GM12878 (cell line): Measurements from ENCODE around the gene MCM3. TPM values are rescaled to one million over a fixed set of nuclear protein-coding genes. Genes with fewer than 3 reads are reported as not detected.

ENCODE experiments used
- ATAC-seq: fragments of 200-7000 bp; cut with Tn5 transposase; 3 replicates; pipeline ENCODE4 v1.9.1; 2020; ENCODE audit warnings: mild to moderate bottlenecking, moderate library complexity
- BruUV-seq: library from RNA; stranded (reverse); fragments of 400-500 nt; replicated peaks from 2 replicates; lab custom pipeline; 2021; lab: Mats Ljungman, UMichigan
- CTCF ChIA-PET: fragments of 300-600 bp; sonication (Branson Sonifier 250); formaldehyde crosslinking; extraction: SDS; loops from one replicate; lab custom pipeline; 2021; ENCODE audit warnings: inconsistent platforms; lab: Yijun Ruan, JAX
- POLR2A ChIA-PET: fragments of 350-600 bp; formaldehyde crosslinking; extraction: SDS; loops from one replicate; lab custom pipeline; 2021; ENCODE audit warnings: inconsistent platforms; lab: Charles Lee
- RAD21 ChIA-PET: fragments of 300-600 bp; sonication (Branson Sonifier 250); formaldehyde crosslinking; loops from one replicate; lab custom pipeline; 2023; ENCODE audit warnings: antibody characterized with exemption; ENCODE audit not compliant: unreplicated experiment; lab: Charles Lee
- SMC1A ChIA-PET: fragments of 300-600 bp; sonication (Branson Sonifier 250); formaldehyde crosslinking; loops from one replicate; lab custom pipeline; 2023; ENCODE audit not compliant: unreplicated experiment, uncharacterized antibody; lab: Charles Lee
- DNase-seq: peaks from one replicate; pipeline ENCODE4 v3.0.0-alpha.2; 2011; ENCODE audit warnings: low read depth, low spot score
- FAIRE-seq: peaks from 3 replicates; lab custom pipeline; 2011; peaks lifted over from hg19 to GRCh38; lab: Jason Lieb, UNC
- H2AFZ ChIP-seq: 2 replicates; pipeline ENCODE4 v1.6.0; 2011; ENCODE audit warnings: low read depth, low read length, control low read depth; ENCODE audit not compliant: control insufficient read depth
- H3K27ac ChIP-seq: 2 replicates; pipeline ENCODE4 v1.5.1; 2011; ENCODE audit warnings: control low read depth; ENCODE audit not compliant: control insufficient read depth, insufficient read depth
- H3K27me3 ChIP-seq, 2 experiments: replicated peaks in 1 of 2; 2 replicates each; pipeline versions ENCODE4 v1.6.0 to v1.6.1; 2011; ENCODE audit warnings: low read length in 1 of 2; ENCODE audit not compliant: control insufficient read depth in 2 of 2, insufficient read depth in 2 of 2
- H3K36me3 ChIP-seq, 2 experiments: 2 replicates each; pipeline ENCODE4 v1.5.1; 2011; ENCODE audit warnings: low read length in 1 of 2; ENCODE audit not compliant: control insufficient read depth in 2 of 2, insufficient read depth in 2 of 2
- H3K4me1 ChIP-seq: 2 replicates; pipeline ENCODE4 v1.6.1; 2011; ENCODE audit warnings: mild to moderate bottlenecking, low read length, moderate library complexity, mixed read lengths; ENCODE audit not compliant: control insufficient read depth, insufficient read depth
- H3K4me2 ChIP-seq: 2 replicates; pipeline ENCODE4 v1.6.0; 2011; ENCODE audit warnings: control low read depth; ENCODE audit not compliant: control insufficient read depth, insufficient read depth
- H3K4me3 ChIP-seq: fragments of 200-600 bp; sonication (generic); 2 replicates; pipeline ENCODE4 v1.5.1; 2016
- H3K79me2 ChIP-seq: 2 replicates; pipeline ENCODE4 v1.6.0; 2011; ENCODE audit warnings: low read length; ENCODE audit not compliant: control insufficient read depth, insufficient read depth
- H3K9ac ChIP-seq: 2 replicates; pipeline ENCODE4 v1.8.0; 2011; ENCODE audit warnings: low read length, control low read depth, mixed read lengths; ENCODE audit not compliant: control insufficient read depth, insufficient read depth
- H3K9me3 ChIP-seq: replicated peaks from 3 replicates; pipeline ENCODE4 v1.5.1; 2011; ENCODE audit warnings: mild to moderate bottlenecking, low read length; ENCODE audit not compliant: control insufficient read depth, insufficient read depth
- H4K20me1 ChIP-seq: 2 replicates; pipeline ENCODE4 v1.6.0; 2011; ENCODE audit not compliant: control insufficient read depth, insufficient read depth
- CHD2 ChIP-seq: IDR thresholded peaks from 2 replicates; pipeline ENCODE4 v1.6.1; 2011; ENCODE audit warnings: low read depth, low read length, improper control_type of control experiment, borderline replicate concordance
- ESRRA ChIP-seq: IDR thresholded peaks from 2 replicates; pipeline ENCODE4 v1.6.1; 2012; ENCODE audit warnings: mild to moderate bottlenecking, low read length, improper control_type of control experiment
- HDAC2 ChIP-seq: fragments of 200-600 bp; sonication (generic); IDR thresholded peaks from 2 replicates; pipeline ENCODE4 v1.6.1; 2017
- SMARCA5 ChIP-seq: fragments of 450-650 bp; IDR thresholded peaks from 2 replicates; pipeline ENCODE4 v1.6.1; 2017; ENCODE audit warnings: mild to moderate bottlenecking
- STAT3 ChIP-seq: IDR thresholded peaks from 2 replicates; pipeline ENCODE4 v1.6.1; 2011; ENCODE audit warnings: low read depth, low read length, improper control_type of control experiment
- WGBS: methylation state at CpG from one replicate; pipeline ENCODE4 v1.1.6; 2016; ENCODE audit warnings: low lambda C conversion rate; ENCODE audit not compliant: insufficient replicate concordance, insufficient coverage; ENCODE audit errors: missing lambda C conversion rate; 5-methylcytosine and 5-hydroxymethylcytosine counted together
- in situ Hi-C: fragments of 300-500 bp; cut with MboI; formaldehyde crosslinking; loops from 9 replicates; pipeline ENCODE4 v1.14.3; 2018; ENCODE audit warnings: mixed read lengths
- intact Hi-C: fragments of 100-400 bp; cut with micrococcal nuclease; formaldehyde crosslinking; loops from one replicate; pipeline ENCODE4 v1.14.2; 2022; ENCODE audit not compliant: unreplicated experiment
- polyA plus RNA-seq, 11 experiments: library from polyadenylated mRNA; depleted of rRNA in 4 of 11; unstranded in 6 of 11; stranded (reverse) in 5 of 11; fragments of >200 nt; fragmentation: Nextera tagmentation in 4 of 11; fragmentation: Illumina TruSeq in 1 of 11; extraction: Ambion mirVana in 4 of 11; extraction: Trizol in 1 of 11; gene quantifications; 1 replicate in 1 of 11; 2 replicates in 10 of 11; pipeline versions ENCODE4 v1.2.1 to v1.2.3, GENCODE V29; 2011 to 2016; ENCODE audit warnings: inconsistent platforms in 2 of 11, missing spikeins in 2 of 11, low read depth in 1 of 11
- total RNA-seq, 4 experiments: library from RNA; depleted of rRNA in 3 of 4; stranded (reverse); fragments of >200 nt in 3 of 4; fragmentation: Illumina TruSeq in 1 of 4; extraction: Trizol in 1 of 4; gene quantifications; 2 replicates each; pipeline versions ENCODE4 v1.2.1 to v1.2.3, GENCODE V29; 2013 to 2021
- TF ChIP-seq, protein P1 (sequence below): fragments of 450-650 bp; formaldehyde crosslinking; IDR thresholded peaks from 2 replicates; pipeline ENCODE4 v1.4.0; 2022; ENCODE audit warnings: mild to moderate bottlenecking, moderate library complexity

MCM3 gene
- total and polyA plus RNA-seq, 10 of the 15 experiments (the other 5 are each of a cell fraction or from before 2014, with no cell fraction given) = 74.1 to 265 (median 214) TPM

DNA sequence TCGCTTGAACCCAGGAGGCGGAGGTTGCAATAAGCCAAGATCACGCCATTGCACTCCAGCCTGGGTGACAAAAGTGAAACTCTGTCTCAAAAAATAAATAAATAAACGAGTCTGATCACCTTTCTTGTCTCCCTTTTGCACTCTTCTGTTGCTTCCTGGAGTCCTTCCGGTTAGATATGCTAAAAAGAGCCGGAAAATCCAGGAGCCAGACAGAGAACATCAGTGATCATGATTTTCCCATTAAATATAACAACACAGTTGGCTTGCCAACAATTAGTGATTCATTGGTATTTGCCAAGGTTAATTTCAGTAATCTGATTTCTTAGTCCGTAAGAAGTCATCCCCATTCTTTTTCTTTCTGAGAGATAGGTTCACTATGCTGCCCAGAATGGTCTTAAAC lies 3.7 kb upstream of the MCM3 start:
- H3K4me3 ChIP-seq = no peak overlapping the region
- RAD21 ChIA-PET = interaction anchor here (0.9 to 9.0 kb wide), 7 partner anchors 18 to 298 kb away, joined by 3 to 224 read pairs (median 24); partner anchors contain the start of gene PAQR8
- no peak overlapping the region for H3K27ac ChIP-seq
- H3K4me2 ChIP-seq = no peak overlapping the region
- no peak for TF ChIP-seq CHD2
- TF ChIP-seq ESRRA = no peak
- no peak for TF ChIP-seq SMARCA5
- no peak for TF ChIP-seq HDAC2
- TF ChIP-seq, protein P1, sequence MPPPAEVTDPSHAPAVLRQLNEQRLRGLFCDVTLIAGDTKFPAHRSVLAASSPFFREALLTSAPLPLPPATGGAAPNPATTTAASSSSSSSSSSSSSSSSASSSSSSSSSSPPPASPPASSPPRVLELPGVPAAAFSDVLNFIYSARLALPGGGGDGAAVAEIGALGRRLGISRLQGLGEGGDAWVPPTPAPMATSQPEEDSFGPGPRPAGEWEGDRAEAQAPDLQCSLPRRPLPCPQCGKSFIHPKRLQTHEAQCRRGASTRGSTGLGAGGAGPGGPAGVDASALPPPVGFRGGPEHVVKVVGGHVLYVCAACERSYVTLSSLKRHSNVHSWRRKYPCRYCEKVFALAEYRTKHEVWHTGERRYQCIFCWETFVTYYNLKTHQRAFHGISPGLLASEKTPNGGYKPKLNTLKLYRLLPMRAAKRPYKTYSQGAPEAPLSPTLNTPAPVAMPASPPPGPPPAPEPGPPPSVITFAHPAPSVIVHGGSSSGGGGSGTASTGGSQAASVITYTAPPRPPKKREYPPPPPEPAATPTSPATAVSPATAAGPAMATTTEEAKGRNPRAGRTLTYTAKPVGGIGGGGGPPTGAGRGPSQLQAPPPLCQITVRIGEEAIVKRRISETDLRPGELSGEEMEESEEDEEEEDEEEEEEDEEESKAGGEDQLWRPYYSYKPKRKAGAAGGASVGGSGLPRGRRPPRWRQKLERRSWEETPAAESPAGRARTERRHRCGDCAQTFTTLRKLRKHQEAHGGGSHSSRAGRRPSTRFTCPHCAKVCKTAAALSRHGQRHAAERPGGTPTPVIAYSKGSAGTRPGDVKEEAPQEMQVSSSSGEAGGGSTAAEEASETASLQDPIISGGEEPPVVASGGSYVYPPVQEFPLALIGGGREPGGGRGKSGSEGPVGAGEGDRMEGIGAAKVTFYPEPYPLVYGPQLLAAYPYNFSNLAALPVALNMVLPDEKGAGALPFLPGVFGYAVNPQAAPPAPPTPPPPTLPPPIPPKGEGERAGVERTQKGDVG = no peak
- TF ChIP-seq STAT3 = no peak
- TF ChIP-seq, all 136 proteins: peak for 0
- Histone ChIP-seq H3K9me3 (no peaks in the 10 kb centered on the region), H4K20me1 (no peaks in the 10 kb centered on the region), H3K27me3 (no peaks in the 10 kb centered on the region), H2AFZ (no peak overlapping the region), H3K36me3 (no peaks in the 10 kb centered on the region), H3K4me1 (peaks cover 16% of the 10 kb centered on the region), H3K9ac (no peak overlapping the region), H3K79me2 (peaks cover 14% of the 10 kb centered on the region)
- SMC1A ChIA-PET = interaction anchor here (1.0 to 12.1 kb wide), 7 partner anchors 15 to 129 kb away, joined by 3 to 358 read pairs (median 38); partner anchors contain the start of gene PAQR8
- in situ Hi-C loops = loop anchor here (10.0 kb wide), 1 partner anchor 287 kb away; the partner anchor contains the start of gene TRAM2
- ATAC-seq (no peak), FAIRE-seq (no peak), DNase-seq (no peak)
- intact Hi-C loops = loop anchor here (10.0 kb wide), 2 partner anchors 307 to 707 kb away; partner anchors contain the start of gene GSTA4
- POLR2A ChIA-PET = interaction anchor here (1.1 to 2.5 kb wide), 4 partner anchors 19 to 112 kb away, joined by 3 to 15 read pairs (median 6); partner anchors contain the start of gene PAQR8
- no TSS peak for BruUV-seq
- CTCF ChIA-PET = interaction anchor here (1.0 to 14.5 kb wide), 6 partner anchors 18 to 137 kb away, joined by 4 to 441 read pairs (median 40); partner anchors contain the start of gene PAQR8
- 86% methylated on average over 7 of the region's 7 CpGs for WGBS
